Skeletal muscle tissue (tissue), 4 donors: Measurements from ENCODE around the gene EIPR1. TPM values are rescaled to one million over a fixed set of nuclear protein-coding genes. Genes with fewer than 3 reads are reported as not detected.

ENCODE experiments used
- H3K27ac ChIP-seq: one replicate; pipeline ENCODE4 v1.7.0; 2013; ENCODE audit warnings: mild to moderate bottlenecking, low read depth, low read length, inconsistent platforms
- H3K27me3 ChIP-seq, 3 donors: one replicate each; pipeline ENCODE4 v1.7.0; 2013; ENCODE audit warnings: low read length in 3 of 3; ENCODE audit not compliant: control insufficient read depth in 3 of 3, insufficient read depth in 3 of 3
- H3K36me3 ChIP-seq, 3 donors: one replicate each; pipeline ENCODE4 v1.7.0; 2013; ENCODE audit warnings: low read length in 3 of 3; ENCODE audit not compliant: control insufficient read depth in 3 of 3, insufficient read depth in 3 of 3
- H3K4me1 ChIP-seq, 3 donors: one replicate each; pipeline ENCODE4 v1.7.0; 2013; ENCODE audit warnings: low read length in 3 of 3, mild to moderate bottlenecking in 3 of 3; ENCODE audit not compliant: control insufficient read depth in 3 of 3, insufficient read depth in 3 of 3
- H3K4me3 ChIP-seq, 3 donors: one replicate each; pipeline ENCODE4 v1.7.0; 2013; ENCODE audit warnings: low read length in 3 of 3
- H3K9ac ChIP-seq, 3 donors: one replicate each; pipeline ENCODE4 v1.7.0; 2013; ENCODE audit warnings: low read length in 3 of 3, mild to moderate bottlenecking in 3 of 3, moderate library complexity in 2 of 3, low read depth in 1 of 3
- H3K9me3 ChIP-seq, 3 donors: one replicate each; pipeline ENCODE4 v1.7.0; 2013; ENCODE audit warnings: low read length in 3 of 3; ENCODE audit not compliant: control insufficient read depth in 3 of 3
- total RNA-seq: library from RNA; depleted of rRNA; stranded (reverse); fragments of >200 nt; gene quantifications from one replicate; pipeline ENCODE4 v1.2.3, GENCODE V29; 2014
- donor health status: Osteomylitis.

The EIPR1 gene
- total RNA-seq, 1 donor from 2014 or later: 12.0 TPM

DNA sequence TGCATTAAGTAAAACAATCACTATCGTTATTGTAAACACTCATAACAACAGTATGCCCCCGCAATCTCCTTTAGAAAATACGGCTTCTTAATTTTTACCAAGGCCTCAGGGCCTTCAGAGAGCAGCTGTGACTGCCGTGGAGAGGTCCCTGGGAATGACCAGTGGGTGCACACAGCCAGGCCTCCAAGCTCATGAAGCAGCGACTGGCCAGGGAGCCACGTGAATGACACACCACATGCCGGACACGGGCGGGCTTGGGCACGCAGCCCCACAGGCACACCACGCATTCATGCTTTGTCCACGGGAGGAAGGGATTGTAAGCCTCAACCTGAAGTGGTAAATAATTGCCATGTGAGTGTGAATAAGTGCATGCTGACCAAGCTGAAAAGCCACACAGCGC is 121.0 kb downstream of the EIPR1 start:
- Histone ChIP-seq H3K27me3 (no peaks in the 10 kb centered on the region), H3K36me3 (peaks cover 4 to 7% (median 6%) of the 10 kb centered on the region in 3 donors), H3K9ac (no peak overlapping the region), H3K9me3 (no peaks in the 10 kb centered on the region), H3K4me3 (no peak overlapping the region), H3K4me1 (no peaks in the 10 kb centered on the region), H3K27ac (no peak overlapping the region)

- Histone ChIP-seq H3K9ac (no peak overlapping the region), H3K4me1 (no peaks in the 10 kb centered on the region), H3K4me3 (no peak overlapping the region), H3K27ac (no peak overlapping the region), H3K9me3 (no peaks in the 10 kb centered on the region), H3K36me3 (peaks cover 4 to 9% (median 6%) of the 10 kb centered on the region in 3 donors), H3K27me3 (no peaks in the 10 kb centered on the region)
Observed at GRCh38 chr2:3256157-3256556, 121.5 kb downstream of the EIPR1 start.

GRCh38 chr2:3254442-3254941 is 123.1 kb downstream of the EIPR1 start:
- Histone ChIP-seq H3K36me3 (peaks cover 4 to 9% (median 6%) of the 10 kb centered on the region in 3 donors), H3K9ac (no peak overlapping the region), H3K27ac (no peak overlapping the region), H3K27me3 (no peaks in the 10 kb centered on the region), H3K4me1 (no peaks in the 10 kb centered on the region), H3K4me3 (no peak overlapping the region), H3K9me3 (peaks cover 0 to 6% (median 0%) of the 10 kb centered on the region in 3 donors)

GRCh38 chr2:3253913-3254441 is 123.6 kb downstream of the EIPR1 start:
- no peak overlapping the region for H3K9ac ChIP-seq
- no peak overlapping the region for H3K27ac ChIP-seq
- peaks cover 4 to 9% (median 6%) of the 10 kb centered on the region in 3 donors for H3K36me3 ChIP-seq
- H3K9me3 ChIP-seq: peaks cover 0 to 8% (median 2%) of the 10 kb centered on the region in 3 donors
- no peaks in the 10 kb centered on the region for H3K4me1 ChIP-seq
- no peaks in the 10 kb centered on the region for H3K27me3 ChIP-seq
- no peak overlapping the region for H3K4me3 ChIP-seq

GRCh38 chr2:3251946-3252345 is 125.7 kb downstream of the EIPR1 start:
- no peaks in the 10 kb centered on the region for H3K4me1 ChIP-seq
- H3K9me3 ChIP-seq: peaks cover 0 to 8% (median 2%) of the 10 kb centered on the region in 3 donors
- H3K9ac ChIP-seq: no peak overlapping the region
- peaks cover 4 to 6% (median 5%) of the 10 kb centered on the region in 3 donors for H3K36me3 ChIP-seq
- no peak overlapping the region for H3K27ac ChIP-seq
- no peaks in the 10 kb centered on the region for H3K27me3 ChIP-seq
- no peak overlapping the region for H3K4me3 ChIP-seq

DNA sequence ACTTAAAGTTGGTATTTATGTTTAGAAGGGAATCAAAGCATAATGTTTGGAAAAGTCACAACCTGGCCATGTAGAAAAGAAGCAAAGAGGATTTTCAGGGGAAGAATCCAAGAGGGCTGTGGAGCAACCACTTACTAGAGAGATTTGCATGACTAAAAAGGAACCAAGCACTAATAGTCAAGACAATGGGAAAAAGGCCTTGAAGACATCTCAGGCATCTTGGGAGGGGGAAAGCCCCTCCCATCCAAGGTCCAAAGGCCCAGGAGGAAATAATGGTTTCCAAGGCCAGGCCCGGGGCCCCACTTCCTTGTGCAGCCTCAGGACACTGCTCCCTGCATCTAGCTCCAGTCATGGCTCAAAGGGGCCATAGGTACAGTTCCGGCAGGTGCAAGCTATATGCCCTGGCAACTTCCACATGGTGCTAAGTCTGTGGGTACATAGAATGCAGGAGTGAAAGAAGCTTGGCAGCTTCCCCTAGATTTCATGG is 128.1 kb downstream of the EIPR1 start:
- peaks cover 2 to 6% (median 4%) of the 10 kb centered on the region in 3 donors for H3K36me3 ChIP-seq
- no peak overlapping the region for H3K9ac ChIP-seq
- H3K27me3 ChIP-seq: no peaks in the 10 kb centered on the region
- no peaks in the 10 kb centered on the region for H3K4me1 ChIP-seq
- H3K27ac ChIP-seq: no peak overlapping the region
- H3K9me3 ChIP-seq: peaks cover 0 to 8% (median 2%) of the 10 kb centered on the region in 3 donors
- no peak overlapping the region for H3K4me3 ChIP-seq

- H3K4me3 ChIP-seq: no peak overlapping the region
- H3K4me1 ChIP-seq: no peaks in the 10 kb centered on the region
- H3K36me3 ChIP-seq: peaks cover 2 to 3% (median 3%) of the 10 kb centered on the region in 3 donors
Observed at GRCh38 chr2:3248754-3249475, 128.7 kb downstream of the EIPR1 start.

GRCh38 chr2:3246928-3247714 is 130.5 kb downstream of the EIPR1 start:
- H3K27me3 ChIP-seq: no peaks in the 10 kb centered on the region
- peaks cover 0 to 2% (median 0%) of the 10 kb centered on the region in 3 donors for H3K36me3 ChIP-seq
- H3K4me1 ChIP-seq: no peaks in the 10 kb centered on the region
- H3K4me3 ChIP-seq: no peak overlapping the region
- peaks cover 0 to 8% (median 2%) of the 10 kb centered on the region in 3 donors for H3K9me3 ChIP-seq
- H3K27ac ChIP-seq: no peak overlapping the region
- H3K9ac ChIP-seq: no peak overlapping the region

More at GRCh38 chr2:3248754-3249475, 128.7 kb downstream of the EIPR1 start:
- Histone ChIP-seq H3K9ac (no peak overlapping the region), H3K27ac (no peak overlapping the region), H3K9me3 (peaks cover 0 to 8% (median 2%) of the 10 kb centered on the region in 3 donors), H3K27me3 (no peaks in the 10 kb centered on the region)

- H3K27me3 ChIP-seq: no peaks in the 10 kb centered on the region
- no peaks in the 10 kb centered on the region for H3K4me1 ChIP-seq
- H3K4me3 ChIP-seq: no peak overlapping the region
- H3K36me3 ChIP-seq: peaks cover 0 to 2% (median 0%) of the 10 kb centered on the region in 3 donors
- H3K27ac ChIP-seq: no peak overlapping the region
- peaks cover 0 to 8% (median 2%) of the 10 kb centered on the region in 3 donors for H3K9me3 ChIP-seq
- no peak overlapping the region for H3K9ac ChIP-seq
Observed at GRCh38 chr2:3246406-3246805, 131.2 kb downstream of the EIPR1 start.
